Activated T-helper 1 cell treated with Interleukin-2 at 50 U/mL for 16 hours (primary cell): ENCODE results near the gene GLO1.
"Not testable (repeated sequence)": the region's sequence is repeated elsewhere in the genome, so short reads cannot be mapped to it uniquely, and the experiment has no call there.

Experiments
- DNase-seq: peaks from one replicate; pipeline ENCODE4 v3.0.0-alpha.2; 2020; ENCODE audit warnings: low read depth

Gene GLO1

GRCh38 chr6:38705924-38706323 lies 3.0 kb upstream of the GLO1 start:
- DNase-seq, result no peak

GRCh38 chr6:38703949-38704590 lies 1.1 kb upstream of the GLO1 start:
- DNase-seq, result no peak

GRCh38 chr6:38701551-38701950 lies 1.4 kb downstream of the GLO1 start:
- no peak for DNase-seq

- not testable (repeated sequence) for DNase-seq
Measured at GRCh38 chr6:38699702-38700101, 3.2 kb downstream of the GLO1 start.

DNA sequence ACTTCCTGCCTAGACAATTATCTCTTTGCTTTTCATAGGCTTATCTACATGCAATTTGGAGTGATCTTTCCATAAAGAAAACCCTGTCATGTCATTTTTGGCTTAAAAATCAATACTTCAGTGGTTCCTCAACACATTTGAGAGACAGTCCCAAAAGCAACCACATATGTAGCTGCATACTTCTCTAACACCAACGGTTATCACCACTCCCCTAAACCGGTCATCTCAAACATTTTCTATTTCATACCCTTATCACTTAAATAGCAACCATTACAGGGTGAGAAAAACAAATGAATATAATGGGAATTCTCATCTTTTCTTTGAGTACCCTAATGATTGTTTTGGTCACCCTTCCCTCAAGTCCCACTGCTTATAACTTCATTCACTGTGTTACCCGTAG lies 5.1 kb downstream of the GLO1 start:
- DNase-seq, result no peak

DNA sequence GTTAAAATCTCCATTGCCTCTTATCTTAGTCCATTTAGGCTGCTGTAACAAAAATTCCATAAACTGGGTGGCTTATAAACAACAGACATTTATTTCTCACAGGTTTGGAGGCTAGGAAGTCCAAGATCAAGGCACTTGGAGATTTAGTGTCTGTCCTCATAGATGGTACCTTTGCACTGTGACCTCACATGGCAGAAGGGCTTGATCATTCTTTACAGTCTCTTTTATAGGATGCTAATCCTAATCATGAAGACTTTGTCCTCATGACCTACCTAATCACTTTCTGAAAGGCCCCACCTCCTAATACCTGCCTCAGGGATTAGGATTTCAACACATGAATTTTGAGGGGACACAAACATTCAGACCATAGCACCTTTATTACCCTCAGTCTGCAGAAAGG lies 6.6 kb downstream of the GLO1 start:
- DNase-seq, result no peak

- DNase-seq, result no peak
Measured at GRCh38 chr6:38695933-38696332, 7.0 kb downstream of the GLO1 start.

DNA sequence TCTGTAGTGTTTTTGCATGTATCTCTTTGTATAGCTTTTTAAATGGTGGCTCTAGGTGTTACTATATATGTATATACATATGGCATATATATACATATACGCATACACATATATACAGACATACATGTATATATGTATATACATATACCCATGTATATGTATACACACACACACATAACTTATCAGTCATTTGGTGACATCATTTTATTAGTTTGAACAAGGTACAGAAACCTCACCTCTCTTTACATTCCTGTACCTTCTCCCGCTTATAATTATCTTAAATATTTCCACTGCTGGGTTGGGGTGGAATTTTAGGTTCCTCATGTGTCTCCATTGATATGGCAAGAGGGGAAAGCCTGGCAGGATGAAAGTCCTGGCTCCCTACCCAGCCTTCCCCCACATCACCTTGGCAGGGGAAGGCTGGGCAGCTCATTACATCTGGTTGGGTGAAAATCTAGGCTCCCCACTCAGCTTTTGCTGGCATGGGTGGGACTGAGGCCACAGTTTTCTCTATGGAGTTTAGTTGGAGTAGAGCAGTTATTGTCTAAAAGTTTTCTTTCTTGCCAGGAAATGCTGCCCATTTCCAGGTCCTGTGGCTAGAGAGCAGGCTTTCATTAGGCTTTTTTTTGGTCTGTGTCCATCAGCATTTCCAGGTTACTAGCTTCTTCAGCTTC lies 7.6 kb downstream of the GLO1 start:
- no peak for DNase-seq

GRCh38 chr6:38688579-38689087 lies 14.3 kb downstream of the GLO1 start:
- no peak for DNase-seq

DNA sequence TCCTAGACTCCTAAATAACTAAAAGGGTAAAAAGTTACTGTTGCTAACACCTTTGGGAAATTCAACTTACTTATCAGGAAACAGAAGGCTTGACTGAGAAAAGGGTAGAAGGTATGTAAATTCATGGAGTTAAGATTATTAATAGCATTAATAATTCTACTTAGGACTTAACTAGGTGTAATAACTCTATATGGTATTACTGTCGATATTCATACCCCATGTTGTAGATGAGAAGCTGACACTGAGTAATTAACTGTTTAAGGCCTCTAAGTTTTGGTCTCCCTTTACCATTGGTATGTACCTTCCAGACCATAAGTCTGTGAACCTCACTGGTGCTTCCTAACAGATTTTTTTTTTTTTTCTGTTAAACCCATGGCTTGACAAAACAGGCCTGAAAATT lies 15.4 kb downstream of the GLO1 start:
- DNase-seq, result no peak

GRCh38 chr6:38687043-38687353 lies 15.9 kb downstream of the GLO1 start:
- no peak for DNase-seq

DNA sequence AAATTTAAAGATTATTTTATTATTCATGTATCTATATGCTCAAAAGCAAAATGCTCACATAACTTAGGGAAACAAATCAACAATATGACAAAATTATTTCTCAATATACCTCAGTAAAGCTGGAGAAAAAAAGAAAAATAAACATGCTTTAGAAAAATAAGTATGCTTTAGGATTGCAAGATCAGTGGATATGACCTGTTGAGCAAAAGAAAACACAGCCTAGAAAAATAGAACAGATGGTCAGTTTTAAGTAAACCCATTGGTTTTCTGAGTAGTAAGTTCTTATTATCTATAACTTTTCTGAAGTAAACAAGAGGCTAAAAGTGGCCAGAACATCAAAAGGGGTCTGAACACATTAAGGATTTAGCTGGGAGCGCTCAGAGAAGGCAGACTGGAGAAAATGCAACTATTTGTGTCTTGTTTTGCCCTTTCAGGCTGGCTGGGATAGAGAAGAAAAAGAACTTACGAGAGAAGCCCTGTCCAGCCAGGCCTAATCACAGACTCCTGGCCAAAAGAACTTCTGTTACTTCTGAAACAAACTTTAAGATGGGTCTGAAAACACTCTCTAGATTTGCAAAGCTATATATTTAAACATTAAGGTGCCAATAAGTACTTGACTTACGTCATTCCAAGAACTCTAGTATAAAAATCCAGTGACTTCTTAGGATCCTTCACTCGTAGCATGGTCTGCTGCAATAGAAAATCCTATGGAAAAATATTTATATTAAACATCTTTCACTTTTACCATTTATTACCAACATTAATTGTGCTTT lies 16.5 kb downstream of the GLO1 start:
- no peak for DNase-seq

- DNase-seq, result no peak
Measured at GRCh38 chr6:38684904-38685303, 18.0 kb downstream of the GLO1 start.

- DNase-seq, result no peak
Measured at GRCh38 chr6:38684237-38684636, 18.7 kb downstream of the GLO1 start.

GRCh38 chr6:38681850-38682249 lies 21.1 kb downstream of the GLO1 start:
- DNase-seq, result no peak

DNA sequence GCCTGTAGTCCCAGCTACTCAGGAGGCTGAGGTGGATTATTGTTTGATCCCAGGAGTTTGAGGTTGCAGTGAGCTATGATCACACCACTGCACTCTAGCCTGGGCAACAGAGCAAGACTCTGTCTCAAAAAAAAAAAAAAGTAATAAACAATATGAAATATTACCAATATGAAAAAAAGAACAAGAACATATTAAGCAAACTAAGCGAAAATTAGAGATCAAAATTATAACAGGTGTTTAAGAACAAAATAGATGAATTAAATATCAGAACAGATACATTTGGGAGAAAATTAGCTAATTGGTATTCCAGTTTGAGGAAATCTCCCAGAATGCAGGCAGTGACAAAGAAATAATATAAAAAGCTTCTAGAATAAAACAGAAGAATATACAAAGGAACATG lies 23.3 kb downstream of the GLO1 start:
- no peak for DNase-seq

DNA sequence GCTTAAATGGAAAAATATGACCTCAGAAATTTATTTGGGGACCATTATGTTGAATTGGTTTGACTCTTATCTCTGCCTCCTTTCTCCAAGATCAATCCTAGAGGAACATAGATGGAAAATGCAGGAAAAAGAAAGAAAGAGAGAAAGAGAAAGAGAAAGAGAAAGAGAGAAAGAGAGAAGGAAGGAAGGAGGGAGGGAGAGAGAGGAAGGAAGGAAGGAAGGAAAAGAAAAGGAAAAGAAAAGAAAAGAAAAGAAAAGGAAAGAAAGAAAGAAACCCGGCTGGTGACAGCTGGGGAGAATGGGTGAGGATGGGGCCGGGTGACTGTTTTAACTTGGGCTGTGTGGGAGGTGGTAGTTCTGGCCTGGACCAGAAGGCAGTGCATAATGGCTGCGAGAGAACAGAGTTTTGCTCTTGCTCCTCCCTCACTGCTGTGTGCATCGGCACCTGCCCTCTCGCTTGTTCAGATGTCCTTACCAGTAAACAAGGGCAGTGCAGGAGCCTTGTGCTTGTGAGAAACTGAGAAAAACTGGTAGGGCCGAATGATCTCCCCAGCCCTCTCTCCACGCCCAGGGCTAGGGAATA lies 24.7 kb downstream of the GLO1 start:
- DNase-seq, result no peak

- no peak for DNase-seq
Measured at GRCh38 chr6:38676974-38677544, 25.9 kb downstream of the GLO1 start.

GRCh38 chr6:38676236-38676973 lies 26.5 kb downstream of the GLO1 start:
- DNase-seq, result no peak

- no peak for DNase-seq
Measured at GRCh38 chr6:38673397-38674165, 29.4 kb downstream of the GLO1 start.

DNA sequence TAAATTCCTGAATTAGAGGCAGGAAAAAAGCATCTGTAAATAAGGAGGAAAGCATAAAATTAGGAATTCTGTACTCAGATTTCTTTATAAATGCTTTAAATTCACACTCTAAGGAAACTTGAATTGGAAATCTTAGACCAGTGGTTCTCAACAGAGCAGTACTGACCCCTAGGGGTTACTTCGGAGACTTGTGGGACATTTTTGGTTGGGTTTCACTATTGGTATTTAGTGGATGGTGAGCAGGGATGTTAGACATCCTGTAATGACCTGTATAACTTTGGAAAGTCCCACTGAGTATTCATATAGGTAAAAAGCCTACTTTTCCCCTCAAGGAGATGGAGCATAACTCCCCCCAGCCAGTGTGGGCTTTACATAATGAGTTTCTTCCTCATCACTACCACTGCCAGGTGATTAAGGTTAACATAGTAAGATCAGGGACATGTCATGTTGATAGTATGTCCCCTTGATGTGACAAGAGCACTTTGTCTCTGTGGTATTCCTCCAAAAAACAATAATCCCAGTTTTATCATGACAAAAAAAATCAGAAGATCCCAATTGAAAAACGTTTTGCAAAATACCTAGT lies 31.0 kb downstream of the GLO1 start:
- no peak for DNase-seq
